ENCODE data around the gene FOXP1. TPM values are rescaled to one million over a fixed set of nuclear protein-coding genes. Genes with fewer than 3 reads are reported as not detected.

Gene FOXP1
- total and polyA plus RNA-seq, 2 of the 8 experiments (the other 6 are each of a cell fraction or from before 2014, with no cell fraction given) = 13.9 to 25.4 TPM

DNA sequence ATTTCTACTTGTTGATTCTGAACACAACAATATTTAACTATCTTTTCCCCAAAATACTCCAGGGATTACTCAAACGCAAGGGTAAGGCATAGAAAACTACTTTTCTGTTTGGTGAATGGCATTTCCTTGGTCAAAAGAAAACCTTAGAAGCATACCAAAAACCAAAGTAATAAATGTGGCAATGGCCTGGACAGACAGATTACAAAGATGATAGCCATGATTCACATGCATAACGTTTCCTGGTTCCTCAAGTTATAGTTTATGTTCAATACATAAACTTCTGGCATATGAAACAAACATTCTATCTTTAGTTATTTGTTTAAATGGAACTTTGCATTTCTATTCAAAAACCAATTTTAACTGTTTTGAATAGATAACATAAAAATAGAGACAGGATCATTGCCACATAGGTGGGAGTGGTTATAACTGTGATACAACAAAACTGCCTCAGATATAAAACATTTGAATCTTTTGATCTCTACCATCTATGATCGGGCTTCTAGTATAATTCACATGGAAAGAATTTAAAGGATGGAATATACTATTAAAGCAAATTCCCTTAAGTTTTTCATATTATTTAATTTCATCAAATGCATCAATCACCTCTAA lies 32.1 kb downstream of the FOXP1 start (continued):
- TF ChIP-seq BACH1 (IDR thresholded peaks at IDR 0.05; ENCODE audit: low read length) = no peak
- TF ChIP-seq, protein P1, sequence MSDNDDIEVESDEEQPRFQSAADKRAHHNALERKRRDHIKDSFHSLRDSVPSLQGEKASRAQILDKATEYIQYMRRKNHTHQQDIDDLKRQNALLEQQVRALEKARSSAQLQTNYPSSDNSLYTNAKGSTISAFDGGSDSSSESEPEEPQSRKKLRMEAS (IDR thresholded peaks at IDR 0.05) = no peak
- no peak for TF ChIP-seq YY1 (IDR thresholded peaks at IDR 0.05; ENCODE audit: low read depth, low read length)
- no peak for TF ChIP-seq CEBPB (IDR thresholded peaks at IDR 0.05; ENCODE audit: low read depth, low read length)

All from H1 (cell line).